ENCODE data around the gene TAB3. TPM values are rescaled to one million over a fixed set of nuclear protein-coding genes. Genes with fewer than 3 reads are reported as not detected.

TAB3 gene
- total RNA-seq, 1 donor from 2014 or later, result 29.7 TPM

GRCh38 chrX:30885136-30885535, 3.9 kb downstream of the TAB3 start:
- DNase-seq (ENCODE audit: low spot score), result no peak

DNA sequence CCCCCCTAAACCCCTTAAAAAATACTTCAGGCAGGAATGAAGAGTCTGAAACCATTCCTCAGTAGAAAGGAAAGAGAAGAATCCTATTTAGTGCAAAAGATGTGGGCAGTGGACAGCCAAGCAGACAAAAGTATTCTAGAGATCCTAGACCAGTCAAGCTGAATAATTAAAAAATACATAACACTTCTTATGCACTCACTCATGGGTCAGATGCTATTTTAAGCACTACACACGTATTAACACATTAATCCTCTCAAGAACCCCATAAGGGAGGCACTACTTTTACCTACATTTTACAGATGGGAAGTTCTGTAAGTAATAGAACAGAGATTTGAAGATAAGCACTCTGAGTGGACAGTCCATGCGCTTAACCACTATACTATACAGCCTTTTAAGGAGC, 5.9 kb downstream of the TAB3 start:
- DNase-seq (ENCODE audit: low spot score), result no peak

DNA sequence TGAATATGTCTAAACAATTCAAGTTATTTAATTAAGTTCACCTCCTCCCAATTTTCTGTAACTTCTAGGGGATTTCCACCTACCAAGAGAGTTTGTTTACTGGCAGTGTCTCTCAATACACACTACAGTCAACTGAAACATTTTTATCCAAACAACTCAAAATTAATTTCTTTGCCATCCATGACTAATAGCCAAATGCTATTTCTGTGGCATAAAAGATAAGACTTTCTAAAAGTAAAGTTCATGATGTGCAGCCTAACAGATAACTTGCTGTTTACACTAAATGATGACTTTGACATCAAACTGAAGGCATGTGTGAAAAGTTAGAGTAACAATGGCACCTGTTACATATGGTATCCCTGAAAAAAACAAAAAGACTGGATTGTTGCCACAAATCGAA, 7.3 kb downstream of the TAB3 start:
- DNase-seq (ENCODE audit: low spot score), result no peak

DNA sequence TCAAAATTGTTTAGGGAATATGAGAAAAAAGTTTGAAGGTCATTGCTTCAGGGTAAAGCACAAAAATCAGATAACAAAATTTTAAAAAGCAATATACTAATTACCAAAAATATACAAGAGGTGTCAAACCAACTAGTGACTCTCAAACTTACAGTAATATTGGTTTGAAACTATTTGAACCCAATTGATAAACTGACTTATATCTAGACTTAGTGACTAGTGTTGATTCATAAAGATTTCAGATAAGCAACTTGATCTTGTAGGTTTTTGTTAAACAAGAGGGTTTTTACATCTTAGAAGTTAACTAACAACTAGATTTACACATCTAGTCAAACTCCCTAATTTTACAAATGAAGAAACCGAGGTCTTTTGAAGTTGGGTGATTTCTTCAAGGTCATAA, 7.7 kb downstream of the TAB3 start:
- DNase-seq (ENCODE audit: low spot score), result no peak

GRCh38 chrX:30880058-30880457, 9.0 kb downstream of the TAB3 start:
- DNase-seq (ENCODE audit: low spot score), result no peak

GRCh38 chrX:30876367-30876766, 12.7 kb downstream of the TAB3 start:
- no peak for DNase-seq (ENCODE audit: low spot score)

- no peak for DNase-seq (ENCODE audit: low spot score)
Measured at GRCh38 chrX:30875957-30876356, 13.1 kb downstream of the TAB3 start.

DNA sequence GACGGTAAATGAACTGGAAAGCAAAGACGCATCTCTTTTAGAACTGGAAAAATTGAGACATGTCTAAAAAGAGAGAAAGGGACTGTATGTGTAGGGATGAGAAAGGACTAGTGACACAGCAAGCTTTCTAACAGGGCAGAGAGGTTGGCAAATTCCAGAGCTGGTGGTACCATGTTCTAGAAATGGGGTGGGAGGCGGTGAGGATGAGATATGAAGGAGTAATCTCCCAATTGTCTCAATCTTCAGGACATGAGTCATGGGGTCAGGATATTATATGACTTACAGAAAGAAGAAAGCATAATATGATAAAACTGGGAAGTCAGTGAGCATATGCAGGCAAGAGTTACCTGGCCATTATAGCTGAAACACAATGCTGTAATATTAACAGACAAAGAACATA, 14.2 kb downstream of the TAB3 start:
- DNase-seq (ENCODE audit: low spot score), result no peak

DNA sequence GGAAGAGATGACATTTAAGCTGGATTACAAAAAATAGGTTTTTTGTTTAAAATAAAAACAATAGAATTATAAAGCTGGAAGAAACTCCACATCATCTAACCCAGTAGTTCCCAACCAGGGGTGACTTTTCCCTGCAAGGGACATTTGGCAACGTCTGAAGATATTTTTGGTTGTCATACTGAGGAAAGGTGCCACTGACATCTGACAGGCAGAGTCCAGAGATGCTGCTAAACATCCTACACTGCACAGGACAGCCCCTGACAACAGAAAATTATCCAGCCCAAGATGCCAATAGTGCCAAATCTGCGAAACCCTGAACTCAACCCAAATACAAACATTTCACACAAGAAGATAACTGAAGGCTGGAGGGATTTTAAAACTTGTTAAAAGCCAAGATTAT, 18.5 kb downstream of the TAB3 start:
- no peak for DNase-seq (ENCODE audit: low spot score)

DNA sequence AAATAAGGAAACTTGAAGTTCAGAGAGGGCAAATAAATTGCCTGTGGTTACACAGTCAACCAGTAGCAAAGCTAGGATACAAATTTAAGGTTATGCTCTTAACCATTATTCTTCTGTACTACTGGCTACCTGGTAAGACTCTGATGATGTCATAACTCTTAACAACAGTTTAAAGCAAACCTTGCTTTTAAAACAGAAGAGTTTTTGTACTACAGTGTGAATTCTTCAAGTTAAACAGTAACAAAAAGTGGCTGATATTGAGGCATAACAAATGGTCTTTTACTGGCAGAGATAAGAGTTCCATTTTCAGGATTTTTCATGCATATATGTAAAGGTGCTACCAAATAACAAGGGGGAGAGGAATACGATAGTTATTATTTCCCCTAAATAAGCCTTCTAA, 23.4 kb downstream of the TAB3 start:
- DNase-seq (ENCODE audit: low spot score), result no peak

- no peak for DNase-seq (ENCODE audit: low spot score)
Measured at GRCh38 chrX:30865015-30865414, 24.0 kb downstream of the TAB3 start.

- DNase-seq (ENCODE audit: low spot score), result no peak
Measured at GRCh38 chrX:30864383-30864785, 24.7 kb downstream of the TAB3 start.

DNA sequence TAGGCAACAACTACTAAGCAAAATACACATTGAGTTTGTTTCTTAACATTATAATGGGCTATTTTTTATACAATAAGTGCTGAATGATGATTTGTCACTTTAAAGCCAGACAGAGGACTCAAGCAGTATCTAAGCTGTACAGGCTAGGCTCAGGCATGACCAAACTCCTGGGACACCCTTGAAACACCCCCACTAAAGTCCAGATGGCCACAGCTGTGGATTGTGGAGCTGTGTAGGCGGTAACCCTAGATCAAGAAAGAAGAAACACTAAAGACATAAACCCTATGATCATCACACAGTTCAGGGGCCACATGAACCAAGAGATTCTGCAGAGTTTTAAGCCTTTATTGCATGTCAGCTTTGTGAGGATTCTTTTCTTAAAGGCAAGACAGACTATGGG, 25.1 kb downstream of the TAB3 start:
- DNase-seq (ENCODE audit: low spot score), result no peak

- DNase-seq (ENCODE audit: low spot score), result no peak
Measured at GRCh38 chrX:30858098-30858497, 31.0 kb downstream of the TAB3 start.

DNA sequence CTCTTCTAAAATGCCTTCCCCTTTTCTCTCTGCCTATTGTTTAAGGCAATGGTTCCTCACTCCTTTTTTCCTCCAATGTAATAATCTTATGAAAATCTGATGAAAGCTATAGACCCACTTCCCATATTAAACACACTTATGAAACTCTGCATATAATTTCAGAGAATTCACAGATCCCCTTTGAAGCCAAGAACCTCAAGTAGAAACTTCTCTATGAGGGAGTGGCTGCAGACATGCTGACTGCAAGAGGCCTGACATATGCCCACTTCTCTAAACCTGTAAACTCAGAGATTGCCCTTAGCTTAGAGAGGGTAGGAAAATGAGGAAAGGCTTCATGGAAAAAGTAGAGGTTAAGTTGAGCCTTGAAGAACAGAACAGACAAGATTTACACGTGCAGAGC, 37.6 kb downstream of the TAB3 start:
- DNase-seq (ENCODE audit: low spot score), result no peak

GRCh38 chrX:30835373-30835772, 53.7 kb downstream of the TAB3 start:
- no peak for DNase-seq (ENCODE audit: low spot score)

DNA sequence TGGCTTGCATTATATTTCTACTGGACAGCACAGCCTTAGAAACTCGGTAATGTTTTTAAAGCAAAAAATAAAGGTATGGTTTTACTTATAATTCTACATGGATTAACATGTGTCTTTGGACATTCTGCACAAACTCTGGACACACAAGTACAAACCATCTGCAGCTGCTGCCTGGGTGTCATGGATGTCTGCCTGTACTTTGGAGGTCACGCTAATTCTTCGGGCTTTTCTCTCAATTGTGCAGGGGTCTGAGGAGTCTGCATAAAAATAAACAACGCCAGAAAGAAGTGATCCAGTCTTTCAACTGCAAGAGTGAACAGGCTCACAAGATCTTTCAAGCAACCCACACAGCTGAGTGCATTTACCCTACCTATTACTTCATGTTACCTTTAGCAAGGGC, 55.2 kb downstream of the TAB3 start:
- DNase-seq (ENCODE audit: low spot score), result no peak

DNA sequence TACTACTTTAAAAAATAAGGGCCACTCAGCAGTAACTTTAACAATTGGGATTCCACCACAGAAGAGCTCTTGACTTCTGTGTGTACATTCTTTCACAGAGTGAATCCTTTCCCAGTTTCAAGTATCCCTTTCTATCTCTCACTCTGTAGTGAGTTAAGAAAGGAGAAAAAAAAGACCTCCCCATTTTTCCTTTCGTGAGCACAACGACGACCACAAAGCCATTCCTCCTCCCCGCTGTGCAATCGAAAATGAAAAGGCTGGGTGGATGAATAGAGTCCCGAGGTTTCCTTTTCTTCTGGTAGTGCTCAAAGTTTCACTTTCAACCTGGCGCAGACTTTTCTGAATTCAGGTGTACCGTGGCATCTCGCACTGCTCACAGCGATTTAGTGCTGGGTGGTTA, 58.0 kb downstream of the TAB3 start:
- no peak for DNase-seq (ENCODE audit: low spot score)

DNA sequence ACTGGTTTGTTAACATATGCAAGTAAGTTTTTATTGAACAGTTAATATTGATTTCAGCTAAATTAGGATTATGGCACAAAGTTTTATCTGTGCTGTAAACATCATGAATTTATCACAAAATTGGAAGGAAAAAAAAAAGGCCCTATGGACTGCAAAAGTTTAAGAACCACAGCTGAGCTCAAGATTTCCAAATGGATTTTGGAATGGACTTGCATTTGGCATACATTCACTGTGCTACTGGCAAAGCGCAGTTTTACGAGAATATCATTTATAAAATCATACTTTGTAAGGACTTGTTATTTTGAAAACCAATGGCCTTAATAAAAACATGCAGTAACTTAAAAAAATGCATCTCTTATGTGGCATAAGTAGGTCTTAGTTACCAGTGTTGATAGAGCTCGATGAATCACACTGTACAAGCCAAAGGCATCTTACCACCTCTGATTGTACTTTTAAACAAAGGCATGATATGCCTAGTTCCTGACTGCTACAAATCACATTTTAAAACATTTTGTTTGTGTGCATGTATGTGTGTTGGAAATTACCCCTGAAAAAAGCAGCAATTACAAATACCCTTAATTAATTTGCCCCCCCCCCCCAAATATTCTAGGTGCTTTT, 58.6 kb downstream of the TAB3 start:
- DNase-seq (ENCODE audit: low spot score), result no peak

GRCh38 chrX:30824275-30824674, 64.8 kb downstream of the TAB3 start:
- DNase-seq (ENCODE audit: low spot score), result no peak

- no peak for DNase-seq (ENCODE audit: low spot score)
Measured at GRCh38 chrX:30822764-30823163, 66.3 kb downstream of the TAB3 start.

GRCh38 chrX:30822068-30822681, 66.9 kb downstream of the TAB3 start:
- DNase-seq (ENCODE audit: low spot score), result no peak

GRCh38 chrX:30821116-30821515, 67.9 kb downstream of the TAB3 start:
- DNase-seq (ENCODE audit: low spot score), result no peak

DNA sequence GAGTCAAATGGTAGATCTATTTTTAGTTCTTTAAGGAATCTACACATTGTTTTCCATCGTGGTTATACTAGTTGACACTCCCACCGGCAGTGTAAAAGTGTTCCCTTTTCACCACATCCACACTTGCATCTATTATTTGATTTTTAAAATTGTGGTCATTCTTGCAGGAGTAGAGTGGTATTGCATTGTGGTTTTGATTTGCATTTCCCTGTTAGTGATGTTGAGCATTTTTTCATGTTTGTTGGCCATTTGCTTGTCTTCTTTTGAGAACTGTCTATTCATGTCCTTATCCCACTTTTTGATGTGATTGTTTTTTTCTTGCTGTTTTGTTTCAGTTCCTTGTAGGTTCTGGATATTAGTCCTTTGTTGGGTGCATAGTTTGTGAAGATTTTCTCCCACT, 70.0 kb downstream of the TAB3 start:
- no peak for DNase-seq (ENCODE audit: low spot score)

Measured in mucosa of gallbladder (tissue), 1 donor.